Adrenal gland (tissue), 5 donors: Measurements from ENCODE around the gene HYCC2.
A peak's percentile ranks its signal among the peaks of the same experiment; 100 is the strongest.

Experiments used
- POLR2A ChIP-seq, 2 donors: fragments of 450-650 bp; IDR thresholded peaks; one replicate each; pipeline ENCODE4 v1.6.1; 2017; ENCODE audit warnings: antibody characterized with exemption in 2 of 2, mild to moderate bottlenecking in 2 of 2, moderate library complexity in 1 of 2
- TF ChIP-seq, protein P1 (sequence below), 6 experiments: fragments of 450-650 bp in 4 of 6; fragments of 200-600 bp in 2 of 6; sonication (generic) in 1 of 6; IDR thresholded peaks; 1 replicate in 5 of 6; 2 replicates in 1 of 6; pipeline versions ENCODE4 v1.5.1 to v1.8.0; 2016 to 2021; ENCODE audit warnings: antibody characterized with exemption in 6 of 6, mild to moderate bottlenecking in 2 of 6, moderate library complexity in 1 of 6
- donor health status: DM: no; HTN: no; CAD: no.

DNA sequence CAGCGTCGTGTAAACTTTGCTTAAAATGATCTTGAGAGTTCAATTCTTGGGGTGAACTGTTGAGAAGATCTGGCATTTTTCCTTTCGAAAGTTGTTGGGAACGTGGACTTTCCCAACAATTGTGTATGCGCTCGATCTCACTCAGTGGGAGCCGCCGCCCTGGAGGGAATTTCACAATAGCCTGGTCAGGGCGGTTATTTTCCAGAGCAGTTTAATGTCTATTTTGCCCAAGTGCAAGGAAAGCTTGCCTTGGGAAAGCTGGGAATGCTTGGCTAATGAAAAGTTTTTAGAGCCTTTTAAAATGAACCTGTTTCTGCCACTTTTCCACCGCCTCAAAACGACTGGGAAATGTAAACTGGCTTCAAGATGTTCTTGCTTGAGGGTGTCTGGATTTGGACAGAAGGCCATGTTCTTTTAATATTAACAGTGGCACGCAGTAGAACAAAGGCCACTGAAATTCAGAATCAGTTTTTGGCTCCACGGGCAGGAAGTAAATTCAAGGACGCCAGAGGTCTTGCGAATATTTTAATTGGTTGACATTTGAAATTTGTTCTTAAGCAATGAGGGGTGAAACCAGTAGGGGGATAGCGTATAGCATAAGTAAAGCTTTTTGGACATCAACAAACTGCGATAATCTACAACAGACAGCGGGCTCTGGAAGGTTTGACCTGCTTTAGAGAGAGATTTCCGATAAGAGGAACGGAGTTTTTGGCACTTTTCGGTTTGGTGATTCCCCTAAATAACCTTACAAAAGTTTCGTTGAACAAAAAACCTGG is 45.7 kb upstream of the HYCC2 start:
- TF ChIP-seq, protein P1, sequence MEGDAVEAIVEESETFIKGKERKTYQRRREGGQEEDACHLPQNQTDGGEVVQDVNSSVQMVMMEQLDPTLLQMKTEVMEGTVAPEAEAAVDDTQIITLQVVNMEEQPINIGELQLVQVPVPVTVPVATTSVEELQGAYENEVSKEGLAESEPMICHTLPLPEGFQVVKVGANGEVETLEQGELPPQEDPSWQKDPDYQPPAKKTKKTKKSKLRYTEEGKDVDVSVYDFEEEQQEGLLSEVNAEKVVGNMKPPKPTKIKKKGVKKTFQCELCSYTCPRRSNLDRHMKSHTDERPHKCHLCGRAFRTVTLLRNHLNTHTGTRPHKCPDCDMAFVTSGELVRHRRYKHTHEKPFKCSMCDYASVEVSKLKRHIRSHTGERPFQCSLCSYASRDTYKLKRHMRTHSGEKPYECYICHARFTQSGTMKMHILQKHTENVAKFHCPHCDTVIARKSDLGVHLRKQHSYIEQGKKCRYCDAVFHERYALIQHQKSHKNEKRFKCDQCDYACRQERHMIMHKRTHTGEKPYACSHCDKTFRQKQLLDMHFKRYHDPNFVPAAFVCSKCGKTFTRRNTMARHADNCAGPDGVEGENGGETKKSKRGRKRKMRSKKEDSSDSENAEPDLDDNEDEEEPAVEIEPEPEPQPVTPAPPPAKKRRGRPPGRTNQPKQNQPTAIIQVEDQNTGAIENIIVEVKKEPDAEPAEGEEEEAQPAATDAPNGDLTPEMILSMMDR (IDR thresholded peaks at IDR 0.05) = peak; percentile 22 to 60 (median 46)
- peak; percentile 47 to 78 for TF ChIP-seq POLR2A (IDR thresholded peaks at IDR 0.05)
